Measurements from ENCODE around the gene TATDN2.

The TATDN2 gene

GRCh38 chr3:10321630-10322351, 73.5 kb downstream of the TATDN2 start:
- no peak for DNase-seq

- no peak for DNase-seq
These were observed 74.1 kb downstream of the TATDN2 start for GRCh38 chr3:10322352-10322710.

GRCh38 chr3:10327592-10327991, 79.3 kb downstream of the TATDN2 start:
- no peak for DNase-seq

DNA sequence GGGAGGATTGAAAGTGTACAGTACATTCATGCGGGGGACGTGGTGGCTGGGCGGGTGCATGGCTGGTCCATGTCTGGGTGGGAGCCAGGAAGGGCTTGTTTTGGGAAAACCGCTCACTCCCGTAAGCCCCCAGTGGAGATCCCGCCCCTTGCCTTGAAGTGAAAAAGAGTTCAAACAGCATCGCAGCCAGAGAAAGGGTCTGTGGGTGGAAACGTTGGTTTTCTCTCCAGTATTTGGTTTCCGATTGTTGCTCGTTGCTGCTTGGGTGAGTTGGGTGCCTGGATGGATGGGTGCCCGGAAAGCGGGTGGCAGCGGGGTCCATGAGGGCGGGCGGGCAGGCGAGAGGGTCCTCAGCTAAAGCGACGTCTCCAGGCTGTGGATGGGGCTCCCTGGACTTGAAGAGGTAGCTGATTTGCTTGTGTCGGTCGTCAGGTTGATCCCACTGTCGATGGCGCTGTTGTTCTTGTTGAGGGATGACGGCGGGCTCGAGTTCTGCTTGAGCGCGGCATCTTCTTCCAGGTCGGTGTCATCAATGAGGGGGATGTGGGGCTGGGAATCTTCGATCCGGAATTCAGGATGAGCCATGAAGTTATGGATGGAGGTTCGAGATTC, 80.3 kb downstream of the TATDN2 start:
- no peak for DNase-seq

GRCh38 chr3:10329495-10330015, 81.3 kb downstream of the TATDN2 start:
- DNase-seq, result no peak

DNA sequence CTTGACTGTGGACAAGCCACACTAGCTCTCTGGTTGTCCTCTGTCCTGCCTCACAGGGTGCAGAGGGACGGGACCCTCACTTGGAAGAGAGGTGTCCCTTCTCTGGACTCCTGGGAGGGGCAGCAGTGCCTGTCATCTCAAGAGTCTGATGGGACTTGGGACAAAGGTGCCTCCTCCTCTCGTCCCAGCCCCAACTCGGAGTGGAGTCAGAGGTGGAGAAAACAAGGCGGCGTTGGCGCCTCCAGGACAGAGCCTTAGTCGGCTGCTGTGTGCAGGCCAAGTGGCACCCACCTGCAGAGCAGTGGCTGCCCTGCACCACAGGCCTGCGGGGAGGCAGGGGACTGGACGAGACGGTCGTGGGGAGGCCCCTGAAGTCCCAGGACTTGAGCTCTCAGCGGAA, 82.1 kb downstream of the TATDN2 start:
- no peak for DNase-seq
